Spleen (tissue), 7 donors: ENCODE data around the gene EHBP1.

Experiments used
- CTCF ChIP-seq, 11 experiments: fragments of 200-600 bp in 7 of 11; fragments of 450-650 bp in 4 of 11; sonication (generic) in 4 of 11; IDR thresholded peaks in 8 of 11; conservative IDR thresholded peaks in 3 of 11; 1 replicate in 7 of 11; 2 replicates in 4 of 11; pipeline versions ENCODE4 v1.4.0 to v1.8.0; 2016 to 2021; ENCODE audit warnings: antibody characterized with exemption in 11 of 11, inconsistent platforms in 4 of 11, mild to moderate bottlenecking in 1 of 11
- POLR2AphosphoS5 ChIP-seq, 3 donors: sonication (generic); formaldehyde crosslinking; IDR thresholded peaks; one replicate each; pipeline ENCODE4 v1.5.1; 2017; ENCODE audit warnings: antibody characterized with exemption in 3 of 3
- donor health status: DM: no; HTN: no; CAD: no; lungs with moderate emphysema.
- donor health status: DM: no; HTN: no; CAD: no.
- donor health status: DM: no; HTN: no; CAD: no.

GRCh38 chr2:63050334-63051041, 345.0 kb downstream of the EHBP1 start, which contains the start of gene OTX1:
- TF ChIP-seq POLR2AphosphoS5 (IDR thresholded peaks at IDR 0.05) (no peak), CTCF (IDR thresholded peaks at IDR 0.05 in 8 of 11, conservative IDR thresholded peaks at IDR 0.05 in 3 of 11) (no peak)
